Measurements from ENCODE around the gene MOB1B. TPM values are rescaled to one million over a fixed set of nuclear protein-coding genes. Genes with fewer than 3 reads are reported as not detected.

MOB1B gene
- total and polyA plus RNA-seq, 11 donors = 4.8 to 22.9 (median 16.6) TPM

GRCh38 chr4:70993181-70994068, 91.3 kb downstream of the MOB1B start, which contains the start of gene DCK:
Gene DCK, plus strand, starts transcription at chr4:70993649. Its CDS starts 187 bp downstream, at chr4:70993836.
- DNase-seq (peak; percentile 92 to 96 (median 93)), ATAC-seq (peak; percentile 96 to 99 (median 98))
- H3K36me3 ChIP-seq = peaks cover 0 to 6% (median 2%) of the 10 kb centered on the region in 9 donors
- no peaks in the 10 kb centered on the region for H3K9me3 ChIP-seq
- no peaks in the 10 kb centered on the region for H3K27me3 ChIP-seq
- whole genome bisulfite sequencing, 4 donors = 1 to 2% (median 1%) methylated on average over 31 to 74 of the region's 74 CpGs
- peak in 1 of 12 donors; percentile 29 for TF ChIP-seq CTCF (IDR thresholded peaks at IDR 0.05)
- TF ChIP-seq POLR2A (IDR thresholded peaks at IDR 0.05) = peak in 1 of 2 donors; percentile 72
- peak within 1 kb of the TSS; percentile 71 to 95 (median 87) for H3K27ac ChIP-seq
- H3K4me1 ChIP-seq = peaks cover 0 to 54% (median 18%) of the 10 kb centered on the region in 12 donors
- H3K4me3 ChIP-seq = peak within 1 kb of the TSS; percentile 40 to 93 (median 81)
- intact Hi-C loops (cut with DNase I) = loop anchor here (1.0 to 10.0 kb wide), 11 partner anchors 89 to 306 kb away; partner anchors contain the start of genes MOB1B (in 7 of the 10), GRSF1 (in 6 of the 10) and UTP3 (in 2 of the 10)

- no peak for TF ChIP-seq POLR2A (IDR thresholded peaks at IDR 0.05)
- no peak for TF ChIP-seq CTCF (IDR thresholded peaks at IDR 0.05)
- peaks cover 0 to 55% (median 18%) of the 10 kb centered on the region in 12 donors for H3K4me1 ChIP-seq
- ATAC-seq (no peak), DNase-seq (peak in 1 of 5 donors; percentile 74)
- intact Hi-C loops (cut with DNase I) = loop anchor here (1.0 to 10.0 kb wide), 9 partner anchors 89 to 307 kb away; partner anchors contain the start of genes MOB1B (in 6 of the 10), GRSF1 (in 5 of the 10) and UTP3 (in 1 of the 10)
- H3K27ac ChIP-seq = peak overlapping the region; percentile 71 to 95 (median 87)
- WGBS, 4 donors = 1 to 4% (median 2%) methylated on average over 11 of the region's 11 CpGs
- H3K4me3 ChIP-seq = peak overlapping the region; percentile 40 to 93 (median 81)
- no peaks in the 10 kb centered on the region for H3K9me3 ChIP-seq
- H3K27me3 ChIP-seq = no peaks in the 10 kb centered on the region
- peaks cover 0 to 12% (median 8%) of the 10 kb centered on the region in 9 donors for H3K36me3 ChIP-seq
These were observed 91.8 kb downstream of the MOB1B start for GRCh38 chr4:70994069-70994366.

- H3K4me3 ChIP-seq = peak overlapping the region; percentile 40 to 93 (median 81)
- no peak for DNase-seq
- H3K9me3 ChIP-seq = no peaks in the 10 kb centered on the region
- H3K4me1 ChIP-seq = peaks cover 0 to 55% (median 18%) of the 10 kb centered on the region in 12 donors
- TF ChIP-seq POLR2A (IDR thresholded peaks at IDR 0.05) = no peak
- TF ChIP-seq CTCF (IDR thresholded peaks at IDR 0.05) = no peak
- peaks cover 0 to 18% (median 14%) of the 10 kb centered on the region in 9 donors for H3K36me3 ChIP-seq
- H3K27me3 ChIP-seq = no peaks in the 10 kb centered on the region
- intact Hi-C loops (cut with DNase I) = loop anchor here (1.0 to 10.0 kb wide), 9 partner anchors 90 to 307 kb away; partner anchors contain the start of genes MOB1B (in 6 of the 10), GRSF1 (in 5 of the 10) and UTP3 (in 1 of the 10)
- no peak for ATAC-seq
- 70 to 78% (median 76%) methylated on average over 10 of the region's 10 CpGs for WGBS, 4 donors
- peak overlapping the region in 7 of 12 donors; percentile 80 to 95 (median 89) for H3K27ac ChIP-seq
These were observed 92.4 kb downstream of the MOB1B start for GRCh38 chr4:70994387-70995099.
